HepG2 (cell line): ENCODE results near the gene MFSD12. TPM values are rescaled to one million over a fixed set of nuclear protein-coding genes. Genes with fewer than 3 reads are reported as not detected.

Experiments
- ATAC-seq: fragments of 200-7000 bp; cut with Tn5 transposase; 3 replicates; pipeline ENCODE4 v1.9.1; 2020; ENCODE audit warnings: mild to moderate bottlenecking, moderate library complexity
- BruUV-seq: library from RNA; stranded (reverse); fragments of 400-500 nt; replicated peaks from 2 replicates; lab custom pipeline; 2021; lab: Mats Ljungman, UMichigan
- CTCF ChIA-PET: fragments of 300-600 bp; formaldehyde crosslinking; extraction: SDS; loops from one replicate; lab custom pipeline; 2021; ENCODE audit warnings: low total read pairs, inconsistent platforms, low intra/inter-chr PET ratio; lab: Yijun Ruan, JAX
- POLR2A ChIA-PET: fragments of 350-600 bp; sonication (Branson Sonifier 250); formaldehyde crosslinking; loops from one replicate; lab custom pipeline; 2020; ENCODE audit warnings: antibody characterized with exemption, inconsistent platforms; lab: Yijun Ruan, JAX
- DNase-seq: peaks from one replicate; pipeline ENCODE4 v3.0.0-alpha.2; 2015; ENCODE audit warnings: low spot score
- FAIRE-seq: peaks from 3 replicates; lab custom pipeline; 2011; peaks lifted over from hg19 to GRCh38; lab: Jason Lieb, UNC
- H2AFZ ChIP-seq: one replicate; pipeline ENCODE4 v1.6.1; 2011; ENCODE audit warnings: low read length, inconsistent platforms
- H3K27ac ChIP-seq: fragments of 300-600 bp; 3 replicates; pipeline ENCODE4 v1.8.0; 2011; ENCODE audit warnings: mixed run types, mild to moderate bottlenecking, mixed read lengths, low read length, inconsistent platforms; ENCODE audit not compliant: insufficient read depth; ENCODE audit errors: extremely low read length
- H3K27me3 ChIP-seq, 2 experiments: fragments of 200-600 bp in 1 of 2; 2 replicates in 1 of 2; 3 replicates in 1 of 2; pipeline versions ENCODE4 v1.6.0 to v1.8.0; 2011; ENCODE audit warnings: low read length in 2 of 2, mild to moderate bottlenecking in 2 of 2, moderate library complexity in 2 of 2, inconsistent platforms in 1 of 2; ENCODE audit not compliant: insufficient read depth in 2 of 2, control insufficient read depth in 1 of 2
- H3K36me3 ChIP-seq, 2 experiments: fragments of 200-600 bp in 1 of 2; replicated peaks in 1 of 2; 2 replicates in 1 of 2; 3 replicates in 1 of 2; pipeline versions ENCODE4 v1.5.1 to v1.8.0; 2011; ENCODE audit warnings: low read length in 2 of 2, inconsistent platforms in 1 of 2; ENCODE audit not compliant: insufficient read depth in 2 of 2, control insufficient read depth in 1 of 2
- H3K4me1 ChIP-seq: 2 replicates; pipeline ENCODE4 v1.5.1; 2012; ENCODE audit warnings: low read length, inconsistent platforms; ENCODE audit not compliant: insufficient read depth
- H3K4me2 ChIP-seq: 2 replicates; pipeline ENCODE4 v1.6.0; 2011; ENCODE audit warnings: low read depth, low read length, inconsistent platforms
- H3K4me3 ChIP-seq, 3 experiments: fragments of 200-600 bp in 1 of 3; sonication (generic), shearing (Covaris generic) in 1 of 3; replicated peaks in 1 of 3; 2 replicates each; pipeline ENCODE4 v1.5.1; 2011 to 2016; ENCODE audit warnings: low read length in 3 of 3, inconsistent platforms in 2 of 3, low read depth in 2 of 3, mild to moderate bottlenecking in 2 of 3, control low read depth in 1 of 3, mixed read lengths in 1 of 3; ENCODE audit not compliant: insufficient read depth in 1 of 3
- H3K79me2 ChIP-seq: one replicate; pipeline ENCODE4 v1.6.1; 2011; ENCODE audit warnings: low read length, inconsistent platforms; ENCODE audit not compliant: insufficient read depth
- H3K9ac ChIP-seq: 2 replicates; pipeline ENCODE4 v1.6.0; 2011; ENCODE audit warnings: mild to moderate bottlenecking, low read depth, low read length, inconsistent platforms; ENCODE audit not compliant: insufficient read depth
- H3K9me3 ChIP-seq: 2 replicates; pipeline ENCODE4 v1.5.1; 2012; ENCODE audit warnings: mild to moderate bottlenecking, low read length
- H4K20me1 ChIP-seq: 2 replicates; pipeline ENCODE4 v1.6.0; 2011; ENCODE audit warnings: inconsistent platforms, mild to moderate bottlenecking, low read length, moderate library complexity; ENCODE audit not compliant: insufficient read depth
- CAMTA2 ChIP-seq: sonication (generic); formaldehyde crosslinking; IDR thresholded peaks from 2 replicates; pipeline ENCODE4 v1.4.0; 2020; ENCODE audit warnings: mild to moderate bottlenecking, missing genetic modification reagents, borderline replicate concordance
- RBFOX2 ChIP-seq: fragments of 200-400 bp; formaldehyde crosslinking; IDR thresholded peaks from 2 replicates; pipeline ENCODE4 v1.6.1; 2017; ENCODE audit warnings: low read depth, mild to moderate bottlenecking, low read length
- ZHX2 ChIP-seq, 2 experiments: sonication (generic) in 1 of 2; formaldehyde crosslinking in 1 of 2; IDR thresholded peaks; 2 replicates each; pipeline versions ENCODE4 v1.6.1 to v1.9.0; 2014 to 2022; ENCODE audit warnings: antibody characterized with exemption in 1 of 2, borderline replicate concordance in 1 of 2, inconsistent platforms in 1 of 2, low read depth in 1 of 2, missing genetic modification reagents in 1 of 2
- ZNF768 ChIP-seq: sonication (generic); formaldehyde crosslinking; IDR thresholded peaks from 2 replicates; pipeline ENCODE4 v1.4.0; 2020; ENCODE audit warnings: missing genetic modification reagents
- WGBS: methylation state at CpG from one replicate; pipeline ENCODE4 v1.1.6; 2017; ENCODE audit warnings: low lambda C conversion rate; 5-methylcytosine and 5-hydroxymethylcytosine counted together
- in situ Hi-C: cut with HindIII; loops from 2 replicates; pipeline ENCODE4 v1.10.0; 2017; ENCODE audit warnings: low pct_unique_long_range_greater_than_20kb; ENCODE audit not compliant: extremely low pct_ligation_motif_present
- intact Hi-C: fragments of 100-400 bp; cut with micrococcal nuclease; formaldehyde crosslinking; loops from one replicate; pipeline ENCODE4 v1.10.0; 2022; ENCODE audit not compliant: unreplicated experiment
- polyA plus RNA-seq, 8 experiments: library from polyadenylated mRNA; depleted of rRNA in 3 of 8; stranded (reverse) in 7 of 8; unstranded in 1 of 8; fragments of >200 nt; fragmentation: Illumina TruSeq in 4 of 8; extraction: Trizol in 4 of 8; gene quantifications; 2 replicates each; pipeline versions ENCODE4 v1.2.1 to v1.2.3, GENCODE V29; 2011 to 2016; ENCODE audit warnings: low read depth in 4 of 8, missing spikeins in 1 of 8, mixed read lengths in 1 of 8; ENCODE audit not compliant: insufficient read depth in 1 of 8
- total RNA-seq, 5 experiments: library from RNA; depleted of rRNA; stranded (reverse); fragments of >200 nt; fragmentation: Illumina TruSeq; extraction: Trizol; gene quantifications; 2 replicates each; pipeline ENCODE4 v1.2.3, GENCODE V29; 2016; ENCODE audit warnings: low read depth in 1 of 5

MFSD12 gene
- total and polyA plus RNA-seq, 2 of the 13 experiments (the other 11 are each of a cell fraction or from before 2014, with no cell fraction given) = 27.2 to 29.1 TPM

- TF ChIP-seq RBFOX2 (0 out of 2 replicates have a peak, but pooled peaks have one; percentile 3), CAMTA2 (CRISPR knock-in tag) (no peak)
- Histone ChIP-seq H3K27ac (no peak overlapping the region), H3K27me3 (no peaks in the 10 kb centered on the region), H3K79me2 (peaks cover 16% of the 10 kb centered on the region), H2AFZ (no peak overlapping the region), H3K4me1 (no peaks in the 10 kb centered on the region), H3K9ac (no peak overlapping the region), H3K36me3 (peaks cover 31 to 55% of the 10 kb centered on the region in 2 experiments), H3K4me3 (no peak overlapping the region), H4K20me1 (peaks cover 8% of the 10 kb centered on the region; the same call in 1 of the 2 replicates), H3K4me2 (no peak overlapping the region), H3K9me3 (no peaks in the 10 kb centered on the region)
- ATAC-seq = no peak
- FAIRE-seq = no peak
- ChIA-PET POLR2A (no interaction called here), CTCF (no interaction called here)
- intact Hi-C loops = no loop called here
- no peak for DNase-seq
- BruUV-seq = no TSS peak
- in situ Hi-C loops = no loop called here
- 100% methylated on average over 4 of the region's 21 CpGs for WGBS
Observed at GRCh38 chr19:3523361-3524077, 33.9 kb downstream of the MFSD12 start.

- H2AFZ ChIP-seq = no peak overlapping the region
- peaks cover 28 to 57% of the 10 kb centered on the region in 2 experiments for H3K36me3 ChIP-seq
- H3K4me2 ChIP-seq = no peak overlapping the region
- TF ChIP-seq ZNF768 (CRISPR knock-in tag) (0 out of 2 replicates have a peak, but pooled peaks have one; percentile 2), RBFOX2 (0 out of 2 replicates have a peak, but pooled peaks have one; percentile 17), ZHX2 (IDR thresholded peaks at IDR 0.05; ENCODE audit: low read depth) (no peak), ZHX2 (CRISPR knock-in tag; IDR thresholded peaks at IDR 0.05; ENCODE audit: borderline replicate concordance) (no peak)
- CTCF ChIA-PET = no interaction called here
- DNase-seq (no peak), ATAC-seq (no peak), FAIRE-seq (no peak)
- POLR2A ChIA-PET = no interaction called here
- peaks cover 22% of the 10 kb centered on the region for H3K79me2 ChIP-seq
- whole genome bisulfite sequencing = 98% methylated on average over 21 of the region's 40 CpGs
- no peaks in the 10 kb centered on the region for H3K27me3 ChIP-seq
- no peak overlapping the region for H3K9ac ChIP-seq
- intact Hi-C loops (no loop called here), in situ Hi-C loops (no loop called here)
- no peak overlapping the region for H3K4me3 ChIP-seq
- no peaks in the 10 kb centered on the region for H3K9me3 ChIP-seq
- H4K20me1 ChIP-seq = peaks cover 14% of the 10 kb centered on the region; the same call in 1 of the 2 replicates
- H3K27ac ChIP-seq = no peak overlapping the region
- no TSS peak for BruUV-seq
- peaks cover 3% of the 10 kb centered on the region; the same call in 1 of the 2 replicates for H3K4me1 ChIP-seq
Observed at GRCh38 chr19:3522421-3523360, 34.7 kb downstream of the MFSD12 start.
